ENCODE data around the gene ST14. TPM values are rescaled to one million over a fixed set of nuclear protein-coding genes. Genes with fewer than 3 reads are reported as not detected.
"Not testable (repeated sequence)": the region's sequence is repeated elsewhere in the genome, so short reads cannot be mapped to it uniquely, and the experiment has no call there.

ST14 gene
- total RNA-seq, 1 experiment from 2014 or later = 33.9 TPM

- TF ChIP-seq HMGA2 (CRISPR knock-in tag; IDR thresholded peaks at IDR 0.05) (no peak), ZNF512 (CRISPR knock-in tag; IDR thresholded peaks at IDR 0.05; ENCODE audit: borderline replicate concordance) (no peak), FOXJ3 (CRISPR knock-in tag; IDR thresholded peaks at IDR 0.05; ENCODE audit: borderline replicate concordance) (no peak), ESRRA (CRISPR knock-in tag; IDR thresholded peaks at IDR 0.05; ENCODE audit: borderline replicate concordance) (no peak), JAZF1 (CRISPR knock-in tag; IDR thresholded peaks at IDR 0.05) (no peak), NFATC4 (CRISPR knock-in tag; IDR thresholded peaks at IDR 0.05) (no peak), E2F5 (CRISPR knock-in tag; IDR thresholded peaks at IDR 0.05) (no peak), ZBTB21 (CRISPR knock-in tag; IDR thresholded peaks at IDR 0.05; ENCODE audit: borderline replicate concordance) (no peak), GABPB1 (CRISPR knock-in tag; IDR thresholded peaks at IDR 0.05) (no peak), ZNF425 (CRISPR knock-in tag; conservative IDR thresholded peaks at IDR 0.05) (no peak), ZBTB43 (CRISPR knock-in tag; IDR thresholded peaks at IDR 0.05) (no peak), ETV6 (CRISPR knock-in tag; IDR thresholded peaks at IDR 0.05) (no peak), USF2 (CRISPR knock-in tag; IDR thresholded peaks at IDR 0.05) (no peak), SOX15 (CRISPR knock-in tag; IDR thresholded peaks at IDR 0.05) (no peak), TEAD4 (CRISPR knock-in tag; IDR thresholded peaks at IDR 0.05) (no peak)
- POLR2A ChIA-PET = no interaction called here
- peaks cover 10% of the 10 kb centered on the region for H3K9me3 Mint-ChIP-seq
- peaks cover 9% of the 10 kb centered on the region for H3K36me3 Mint-ChIP-seq
- no peak overlapping the region for H3K4me3 Mint-ChIP-seq
- no peak overlapping the region for H3K27ac Mint-ChIP-seq
- ATAC-seq = peak; percentile 46
- peaks cover 78% of the 10 kb centered on the region for H3K27me3 Mint-ChIP-seq (ENCODE audit: low read depth)
- CTCF ChIA-PET = no interaction called here
- DNase-seq (ENCODE audit: low spot score) = peak; percentile 36
- H3K4me1 Mint-ChIP-seq = 0 out of 2 replicates have a peak, but pooled peaks cover 4% of the 10 kb centered on the region
These were observed 10.8 kb downstream of the ST14 start for GRCh38 chr11:130170345-130170744.

GRCh38 chr11:130171534-130171933, 12.0 kb downstream of the ST14 start:
- TF ChIP-seq USF1 (CRISPR knock-in tag; IDR thresholded peaks at IDR 0.05) = no peak
- peaks cover 13% of the 10 kb centered on the region for H3K9me3 Mint-ChIP-seq
- H3K27ac Mint-ChIP-seq = no peak overlapping the region

GRCh38 chr11:130172001-130172400, 12.4 kb downstream of the ST14 start:
- CTCF ChIA-PET; DNase-seq (ENCODE audit: low spot score); H3K4me1 Mint-ChIP-seq; H3K4me3 Mint-ChIP-seq; ATAC-seq; POLR2A ChIA-PET; H3K27ac Mint-ChIP-seq: not testable (repeated sequence)
- Mint-ChIP-seq H3K27me3 (ENCODE audit: low read depth) (peaks cover 70% of the 10 kb centered on the region), H3K9me3 (peaks cover 13% of the 10 kb centered on the region), H3K36me3 (peaks cover 11% of the 10 kb centered on the region)

More at GRCh38 chr11:130171534-130171933, 12.0 kb downstream of the ST14 start:
- no peak for DNase-seq (ENCODE audit: low spot score)
- ChIA-PET POLR2A (no interaction called here), CTCF (no interaction called here)
- Mint-ChIP-seq H3K36me3 (peaks cover 11% of the 10 kb centered on the region), H3K4me1 (0 out of 2 replicates have a peak, but pooled peaks cover 4% of the 10 kb centered on the region), H3K27me3 (ENCODE audit: low read depth) (peaks cover 71% of the 10 kb centered on the region), H3K4me3 (no peak overlapping the region)
- no peak for ATAC-seq
